Urothelium cell line (cell line): ENCODE measurements around the gene FBN3.
"Not testable (repeated sequence)": the region's sequence is repeated elsewhere in the genome, so short reads cannot be mapped to it uniquely, and the experiment has no call there.

ENCODE experiments used
- DNase-seq: peaks from one replicate; pipeline ENCODE4 v3.0.0; 2011; ENCODE audit warnings: low spot score, mixed read lengths
- FAIRE-seq: peaks from 2 replicates; lab custom pipeline; 2011; peaks lifted over from hg19 to GRCh38; lab: Jason Lieb, UNC

FBN3 gene

DNA sequence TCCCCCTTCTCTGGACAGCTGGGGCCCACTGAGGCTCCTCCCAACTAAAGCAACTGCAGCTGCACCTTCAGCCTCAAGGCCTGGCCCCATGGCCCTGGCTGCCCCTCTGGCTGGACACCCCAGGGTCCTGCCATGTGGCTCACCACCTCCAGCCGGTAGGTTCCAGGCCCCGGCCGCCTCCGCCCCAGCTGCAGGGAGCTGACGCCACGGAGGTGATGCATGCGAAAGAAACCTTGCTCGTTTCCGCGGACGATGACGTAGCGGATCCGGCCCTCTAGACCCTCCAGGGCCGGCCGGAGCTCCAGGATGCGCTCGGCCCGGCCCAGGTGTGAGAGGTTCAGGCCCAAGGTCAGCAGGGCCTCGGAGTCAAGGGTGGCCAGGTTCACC is 83.5 kb downstream of the FBN3 start:
- FAIRE-seq (no peak), DNase-seq (no peak)

DNA sequence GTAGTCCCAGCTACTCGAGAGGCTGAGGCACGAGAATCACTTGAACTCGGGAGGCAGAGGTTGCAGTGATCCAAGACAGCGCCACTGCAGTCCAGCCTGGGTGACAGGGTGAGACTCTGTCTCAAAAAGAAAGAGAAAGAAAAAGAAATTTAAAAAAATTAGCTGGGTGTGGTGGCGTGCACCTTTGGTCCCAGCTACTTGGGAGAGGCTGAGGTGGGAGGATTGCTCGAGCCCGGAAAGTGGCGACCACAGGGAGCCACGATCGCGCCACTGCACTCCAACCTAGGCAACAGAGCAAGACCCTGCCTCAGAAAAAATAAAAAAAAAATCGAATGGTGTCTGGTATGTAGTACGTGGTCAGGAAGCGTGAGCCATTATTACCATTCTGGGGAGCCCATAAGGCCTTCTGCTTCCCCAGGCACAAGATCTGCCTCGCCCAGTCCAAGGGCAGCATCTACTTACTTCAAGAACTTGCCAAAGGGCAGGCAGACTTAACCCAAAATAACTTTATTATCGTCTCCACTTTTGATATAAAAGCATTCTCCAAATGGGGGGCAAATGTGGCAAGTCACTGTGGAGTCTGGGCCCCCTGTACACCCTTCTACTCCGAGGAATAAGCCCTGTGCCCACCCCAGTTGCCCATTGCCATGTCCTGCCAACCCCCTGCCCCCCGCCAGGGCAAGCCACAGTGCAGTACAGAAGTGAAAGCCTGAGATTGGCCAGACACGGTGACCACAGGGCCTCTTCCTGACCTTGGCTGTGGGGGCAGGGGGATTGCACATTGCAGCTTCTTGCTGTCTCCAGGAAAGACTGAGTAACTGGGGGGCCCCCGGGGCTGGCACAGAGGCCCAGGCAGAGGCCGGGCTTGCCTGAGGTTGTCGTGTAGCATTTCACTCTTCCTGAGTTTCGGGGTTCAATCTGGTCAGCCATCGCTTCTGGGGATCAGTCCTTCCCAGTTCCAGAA is 84.2 kb downstream of the FBN3 start:
- FAIRE-seq (no peak), DNase-seq (no peak)

DNA sequence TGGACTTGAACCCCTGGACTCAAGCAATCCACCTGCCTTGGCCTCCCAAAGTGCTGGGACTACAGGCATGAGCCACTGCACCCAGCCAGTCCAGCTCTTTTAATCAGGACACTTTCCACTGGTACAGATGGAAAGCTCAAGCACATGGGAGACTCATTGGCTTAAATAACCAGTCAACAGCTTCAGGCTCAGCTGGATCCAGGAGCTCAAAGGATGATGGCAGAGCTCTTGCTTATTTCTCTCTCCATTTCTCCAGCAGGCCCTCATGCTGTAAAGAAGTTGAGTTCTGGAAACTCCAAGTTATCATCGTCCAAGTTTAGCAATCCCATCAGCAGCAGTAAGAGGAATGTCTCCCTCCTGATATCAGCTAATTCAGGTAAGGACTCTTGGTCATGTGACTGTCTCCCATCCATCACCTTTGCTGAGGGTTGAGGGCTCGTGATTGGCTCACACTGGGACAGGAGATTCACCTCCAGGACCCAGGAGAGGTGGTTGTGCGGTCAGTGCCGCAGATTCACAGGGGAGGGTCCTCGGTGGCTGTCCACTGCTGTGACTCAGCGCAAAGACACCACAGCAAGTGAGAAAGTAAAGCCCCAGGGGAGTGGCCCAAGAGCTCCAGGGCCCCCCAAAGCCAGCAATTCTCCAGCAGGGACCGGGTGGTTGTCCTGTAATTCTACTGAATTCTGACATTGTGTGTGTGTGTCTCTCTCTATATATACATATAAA is 91.7 kb downstream of the FBN3 start:
- DNase-seq (no peak), FAIRE-seq (no peak)

DNA sequence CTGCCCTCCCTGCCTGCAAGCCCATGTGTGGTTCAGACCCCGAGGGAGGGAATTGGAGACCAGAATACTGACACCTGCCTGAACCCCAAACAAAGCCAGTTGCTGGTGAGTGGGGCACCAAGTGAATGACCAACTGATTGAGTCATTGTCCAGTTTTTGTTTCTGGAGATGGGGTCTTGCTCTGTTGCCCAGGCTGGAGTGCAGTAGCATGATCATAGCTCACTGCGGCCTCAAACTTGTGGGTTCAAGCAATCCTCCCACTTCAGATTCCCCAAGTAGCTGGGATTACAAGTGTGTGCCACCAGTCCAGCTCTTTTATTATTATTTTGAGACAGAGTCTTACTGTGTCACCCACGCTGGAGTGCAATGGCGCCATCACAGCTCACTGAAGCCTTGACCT is 92.9 kb downstream of the FBN3 start:
- DNase-seq, result no peak
- no peak for FAIRE-seq

DNA sequence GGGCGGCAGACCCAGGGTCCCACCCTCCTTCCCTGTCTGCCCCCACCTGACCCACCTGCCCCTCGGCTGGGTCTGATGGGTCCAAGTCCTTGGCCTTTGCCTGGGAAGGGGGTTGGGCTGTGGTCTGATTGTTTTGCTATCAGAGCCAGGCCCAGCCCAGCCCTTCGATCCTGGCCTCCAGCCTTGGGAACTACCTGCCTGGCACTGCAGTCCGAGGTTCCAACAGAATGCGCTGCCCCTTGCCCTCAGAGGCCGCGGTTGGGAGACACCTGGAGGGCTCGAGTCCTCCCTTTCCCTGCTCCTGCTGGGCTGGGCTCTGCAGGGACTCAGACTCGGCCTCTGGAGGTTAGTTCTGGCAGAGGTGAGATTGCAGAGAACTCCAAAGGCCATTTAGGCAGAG is 95.2 kb downstream of the FBN3 start:
- FAIRE-seq, result no peak
- no peak for DNase-seq

DNA sequence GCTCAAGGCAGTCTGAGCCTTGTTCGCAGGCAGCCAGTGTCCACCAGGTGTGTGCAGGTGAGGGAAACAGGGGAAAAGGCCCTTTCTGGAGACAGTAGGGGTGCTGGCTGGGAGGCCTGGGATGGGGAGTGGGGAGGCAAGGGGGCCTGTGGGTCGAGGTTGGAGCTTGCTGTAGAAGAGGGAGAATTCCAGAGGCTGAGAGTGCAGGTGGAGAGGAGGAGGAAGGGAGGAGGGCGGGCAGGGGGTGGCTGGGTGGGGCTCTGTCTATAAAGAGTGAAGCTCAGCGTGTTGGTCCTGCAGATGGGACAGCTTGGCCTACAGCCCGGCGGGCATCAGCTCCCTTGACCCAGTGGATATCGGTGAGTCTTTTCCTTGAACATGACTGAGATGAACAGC is 96.9 kb downstream of the FBN3 start, which contains the start of gene CCL25:
Gene CCL25, plus strand, starts transcription at position 297 of the 396 bp plus-strand sequence. CDS start 290 bp downstream, outside the sequence.
- no peak for DNase-seq
- FAIRE-seq, result no peak

DNA sequence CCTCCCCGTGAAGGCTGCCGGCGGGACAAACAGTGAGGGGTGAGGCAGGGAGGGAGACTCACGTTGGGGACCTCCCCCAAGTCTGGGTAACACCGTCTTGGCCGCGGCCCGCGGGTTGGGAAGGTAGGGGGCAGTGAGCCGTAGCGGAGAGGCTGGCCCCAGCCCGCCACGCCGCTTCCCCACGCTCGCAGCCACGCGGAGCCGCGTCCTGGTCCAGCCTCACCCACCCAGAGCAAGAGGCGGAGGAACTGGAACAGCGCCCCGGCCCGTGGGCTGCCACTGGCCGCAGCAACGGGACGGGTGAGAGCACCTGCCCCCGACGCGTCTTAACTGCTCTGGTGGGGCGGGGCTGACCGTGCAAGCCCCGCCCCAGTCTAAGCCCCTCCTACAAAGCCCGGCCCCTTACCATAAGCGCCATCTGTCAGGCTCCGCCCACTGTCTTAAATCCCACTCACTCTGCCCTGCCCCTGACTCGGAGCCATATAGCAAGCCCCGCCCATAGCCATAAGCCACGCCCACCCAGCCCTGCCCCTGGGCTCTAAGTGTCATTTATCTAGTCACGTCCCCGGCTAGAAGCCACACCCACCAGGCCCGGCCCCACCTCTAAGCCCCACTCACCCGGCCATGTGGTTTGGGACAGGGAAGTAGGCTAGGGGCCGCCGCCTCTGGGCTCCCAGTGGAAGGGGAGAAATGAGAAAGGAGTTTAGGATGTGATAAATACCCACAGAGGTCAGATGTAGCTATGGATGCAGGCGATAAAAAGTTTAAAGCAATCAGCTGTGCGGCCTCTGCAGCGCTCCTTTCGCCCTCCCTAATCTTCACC is 98.9 kb downstream of the FBN3 start:
- FAIRE-seq (no peak), DNase-seq (no peak)

DNA sequence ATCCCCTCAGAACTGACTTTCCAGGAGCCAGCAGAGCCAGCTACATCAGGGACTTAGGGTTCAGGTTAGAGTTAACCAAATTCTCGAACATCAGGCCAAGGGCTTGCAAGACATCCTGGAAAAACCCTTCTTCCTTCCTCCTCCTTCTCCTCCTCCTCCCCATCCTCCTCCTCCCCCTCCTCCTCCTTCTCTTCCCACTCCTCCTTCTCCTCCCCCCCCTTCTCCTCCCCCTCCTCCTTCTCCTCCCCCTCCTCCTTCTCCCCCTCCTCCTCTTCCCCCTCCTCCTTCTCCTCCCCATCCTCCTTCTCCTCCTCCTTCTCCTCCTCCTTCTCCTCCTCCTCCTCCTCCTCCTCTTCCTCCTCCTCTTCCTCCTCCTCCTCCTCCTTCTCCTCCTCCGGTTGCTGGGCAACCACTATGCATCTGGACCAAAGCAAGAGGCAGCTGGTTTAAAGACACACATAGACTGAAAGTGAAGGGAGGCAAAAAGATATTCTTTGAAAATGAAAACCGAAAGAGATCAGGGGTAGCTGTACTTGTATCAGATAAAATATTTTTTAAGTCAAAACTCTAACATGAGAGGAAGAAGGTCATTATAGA is 102.7 kb downstream of the FBN3 start:
- DNase-seq (no peak), FAIRE-seq (no peak)

DNA sequence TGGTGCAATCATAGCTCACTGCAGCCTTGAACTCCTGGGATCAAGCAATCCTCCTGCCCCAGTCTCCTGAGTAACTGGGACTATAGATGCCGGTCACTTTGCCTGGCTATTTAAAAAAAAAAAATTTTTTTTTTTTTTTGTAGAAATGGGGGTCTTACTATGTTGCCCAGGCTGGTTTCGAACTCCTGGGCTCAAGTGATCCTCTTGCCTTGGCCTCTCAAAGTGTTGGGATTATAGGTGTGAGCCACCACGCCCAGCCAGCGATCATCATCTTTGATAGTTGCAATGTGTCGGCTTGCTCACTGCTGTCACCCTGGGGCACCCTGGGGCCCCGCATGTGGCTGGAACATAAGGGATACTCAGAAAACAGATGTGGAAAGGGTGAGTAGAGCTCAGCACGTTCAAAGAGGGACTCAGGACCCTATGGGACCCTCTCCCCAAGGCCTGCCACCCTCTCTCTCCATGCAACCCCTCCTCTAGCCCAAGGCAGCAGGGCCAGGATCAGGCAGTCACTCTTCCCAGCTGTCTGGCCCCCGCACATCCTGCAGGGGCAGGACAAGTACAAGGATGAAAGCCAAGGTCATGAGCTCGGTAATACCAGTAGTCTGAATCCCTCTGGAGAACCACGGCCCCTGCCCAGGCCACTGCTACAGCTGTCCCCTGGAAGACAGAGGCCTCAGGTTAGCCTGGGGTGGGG is 103.4 kb downstream of the FBN3 start:
- FAIRE-seq, result no peak
- no peak for DNase-seq

DNA sequence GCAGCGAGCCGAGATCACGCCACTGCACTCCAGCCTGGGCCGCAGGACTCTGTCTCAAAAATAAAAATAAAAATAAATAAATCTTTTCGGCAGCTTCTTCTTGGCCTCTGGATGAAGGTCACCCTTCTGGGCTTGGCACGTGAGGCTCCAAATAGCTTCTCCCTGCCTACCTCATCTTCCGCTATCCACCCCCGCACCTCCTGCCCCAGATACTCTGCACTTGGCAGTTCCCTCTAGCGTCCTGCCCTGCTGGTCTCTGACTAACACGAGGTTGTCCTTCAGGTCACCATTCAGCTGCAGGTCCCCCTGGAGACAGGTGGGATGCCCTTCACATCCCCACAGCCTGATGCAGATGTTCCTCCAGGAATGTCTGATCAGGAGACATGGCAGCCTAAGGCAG is 105.4 kb downstream of the FBN3 start:
- DNase-seq, result no peak
- no peak for FAIRE-seq

DNA sequence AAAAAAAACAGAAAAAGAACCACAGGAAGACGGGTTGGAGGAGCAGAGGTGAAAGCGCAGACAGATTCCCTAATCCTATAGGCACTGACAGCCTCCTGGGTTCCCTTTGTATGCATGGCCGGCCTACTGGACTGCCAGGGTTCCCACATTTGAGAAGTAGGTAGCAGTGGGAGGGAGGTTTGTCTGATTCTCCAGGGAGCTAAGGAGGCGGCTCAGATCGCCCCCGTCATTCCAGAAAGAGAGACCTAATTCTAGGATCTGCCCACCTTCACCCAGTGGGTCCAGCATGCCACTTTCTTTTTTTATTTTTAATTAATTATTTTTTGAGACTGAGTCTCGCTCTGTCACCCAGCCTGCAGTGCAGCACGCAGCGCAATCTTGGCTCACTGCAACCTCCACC is 106.5 kb downstream of the FBN3 start:
- FAIRE-seq, result no peak
- DNase-seq, result no peak

DNA sequence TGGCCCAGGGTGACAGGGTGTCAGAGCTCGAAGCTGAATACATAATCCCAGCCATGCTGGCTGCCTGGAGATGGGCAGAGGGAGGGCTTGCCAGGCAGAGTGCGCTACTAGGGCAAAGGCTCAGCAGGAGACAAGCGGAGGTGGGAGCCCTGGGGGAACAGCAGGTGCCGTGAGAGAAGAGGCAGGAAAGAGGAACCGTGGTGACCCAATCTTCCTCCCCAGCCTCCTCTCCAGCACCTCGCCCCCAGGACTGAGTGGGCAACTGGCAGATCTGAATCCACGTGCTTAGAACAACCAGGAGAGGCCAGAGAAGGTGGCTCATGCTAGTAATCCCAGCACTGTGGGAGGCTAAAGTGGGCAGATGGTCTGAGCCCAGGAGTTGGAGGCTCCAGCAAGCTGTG is 107.9 kb downstream of the FBN3 start:
- DNase-seq (no peak), FAIRE-seq (no peak)

DNA sequence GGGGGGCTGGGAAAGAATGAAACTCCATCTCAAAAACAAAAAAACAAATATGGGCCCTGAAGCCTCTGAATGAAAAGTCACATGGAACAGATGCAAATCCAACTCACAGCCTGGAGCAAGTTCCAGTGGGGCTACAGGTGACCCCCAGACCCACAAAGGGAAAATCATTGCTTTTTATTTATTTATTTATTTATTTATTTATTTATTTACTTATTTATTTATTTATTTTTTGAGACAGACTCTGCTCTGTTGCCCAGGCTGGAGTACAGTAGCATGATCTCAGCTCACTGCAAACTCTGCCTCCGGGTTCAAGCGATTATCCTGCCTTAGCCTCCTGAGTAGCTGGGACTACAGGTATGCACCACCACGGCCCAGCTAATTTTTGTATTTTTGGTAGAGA is 110.2 kb downstream of the FBN3 start:
- FAIRE-seq, result no peak
- DNase-seq, result no peak

DNA sequence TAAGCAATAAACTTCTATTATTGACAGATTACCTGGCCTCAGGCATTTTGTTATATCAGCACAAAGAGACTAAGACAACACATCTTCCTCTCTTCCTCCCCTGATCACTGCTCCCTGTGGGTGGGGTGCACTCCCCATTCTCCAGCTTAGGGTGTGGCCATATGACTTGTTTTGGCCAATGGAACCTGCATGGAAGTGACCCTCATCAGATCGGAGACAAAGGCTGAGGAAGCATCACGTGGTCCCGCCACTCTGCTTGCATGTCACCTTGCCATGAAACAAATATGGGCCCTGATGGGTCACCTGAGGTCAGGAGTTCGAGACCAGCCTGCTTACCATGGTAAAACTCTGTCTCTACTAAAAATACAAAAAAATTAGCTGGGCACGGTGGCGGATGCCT is 110.6 kb downstream of the FBN3 start:
- no peak for FAIRE-seq
- DNase-seq, result no peak

DNA sequence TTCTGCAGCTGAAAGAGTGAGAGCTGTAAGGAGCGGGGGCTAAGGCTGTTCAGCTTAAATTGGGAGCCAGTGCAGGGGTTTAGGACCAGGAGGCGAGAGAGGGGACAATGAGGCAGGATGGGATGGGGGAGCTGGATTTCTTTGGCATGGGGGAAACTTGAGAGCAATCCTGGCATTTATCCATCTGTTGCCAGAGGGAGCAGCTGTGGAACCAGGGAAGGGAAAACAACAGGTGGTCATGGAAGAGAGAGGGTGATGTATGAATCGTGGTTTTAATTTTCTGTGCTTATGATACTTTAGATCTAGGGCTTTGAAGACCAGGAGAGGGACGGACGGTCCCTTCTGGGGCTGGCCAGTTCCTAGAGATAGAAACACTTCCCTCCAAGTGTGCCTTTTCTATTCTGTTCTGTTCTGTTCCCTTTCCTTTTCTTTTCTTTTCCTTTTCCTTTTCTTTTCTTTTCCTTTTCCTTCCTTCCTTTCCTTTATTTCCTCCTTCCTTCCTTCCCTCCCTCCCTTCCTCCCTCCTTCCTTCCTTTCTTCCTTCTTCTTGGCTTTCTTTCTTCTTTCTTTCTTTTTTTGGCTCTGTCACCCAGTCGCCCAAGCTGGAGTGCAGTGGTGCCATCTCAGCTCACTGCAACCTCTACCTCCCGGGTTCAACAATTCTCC is 112.8 kb downstream of the FBN3 start:
- FAIRE-seq (no peak), DNase-seq (no peak)

DNA sequence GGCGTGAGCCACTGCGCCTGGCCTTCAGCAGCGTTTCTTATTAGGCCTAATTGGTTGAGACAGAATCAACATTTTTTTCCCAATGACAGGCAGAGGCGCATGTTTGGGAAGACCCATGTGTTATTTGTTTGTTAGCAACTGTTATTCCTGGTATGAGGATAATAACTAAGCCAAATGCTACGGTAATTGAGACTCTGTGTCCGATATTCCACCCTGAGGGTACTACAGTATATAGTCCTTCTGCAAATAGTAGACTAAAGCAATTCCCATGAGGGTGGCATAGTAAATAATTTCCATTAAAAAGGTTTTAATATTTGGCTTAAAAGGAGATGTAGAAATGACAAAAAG is 115.2 kb downstream of the FBN3 start:
- no peak for FAIRE-seq
- DNase-seq, result no peak

DNA sequence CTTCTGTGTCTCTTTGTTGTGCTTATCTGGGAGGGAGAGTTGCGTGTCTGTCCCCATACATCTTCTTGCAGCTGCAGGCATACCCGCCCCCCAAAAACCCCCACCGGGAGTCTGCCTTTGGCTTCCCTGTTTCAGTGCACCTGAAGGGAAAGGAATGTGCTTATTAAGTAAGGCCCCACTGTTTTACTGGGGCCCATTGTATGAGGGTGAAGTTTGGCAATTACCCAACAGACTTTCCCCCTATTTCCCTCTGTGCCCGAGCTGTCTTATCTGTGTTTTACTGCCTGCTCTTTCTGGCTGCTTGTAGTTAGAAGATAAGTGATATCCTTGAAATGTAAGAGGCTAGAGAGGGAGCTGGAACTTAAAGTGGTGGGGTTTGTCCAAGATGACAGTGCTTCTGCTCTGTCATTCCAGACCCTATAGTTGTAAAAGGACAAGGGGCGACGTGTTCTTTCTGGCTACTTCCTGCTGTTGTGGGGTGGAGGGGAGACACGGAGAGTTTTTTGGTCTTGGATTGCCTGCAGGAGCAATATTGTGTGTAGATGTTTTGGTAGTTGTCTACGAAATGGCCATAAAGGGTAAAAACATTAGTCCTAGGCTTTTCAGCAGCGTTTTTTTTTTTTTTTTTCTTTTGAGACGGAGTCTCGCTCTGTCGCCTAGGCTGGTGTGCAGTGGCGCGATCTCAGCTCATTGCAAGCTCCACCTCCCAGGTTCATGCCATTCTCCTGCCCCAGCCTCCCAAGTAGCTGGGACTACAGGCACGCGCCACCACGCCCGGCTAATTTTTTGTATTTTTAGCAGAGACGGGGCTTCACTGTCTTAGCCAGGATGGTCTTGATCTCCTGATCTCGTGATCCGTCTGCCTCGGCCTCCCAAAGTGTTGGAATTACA is 115.9 kb downstream of the FBN3 start:
- not testable (repeated sequence) for DNase-seq, FAIRE-seq

DNA sequence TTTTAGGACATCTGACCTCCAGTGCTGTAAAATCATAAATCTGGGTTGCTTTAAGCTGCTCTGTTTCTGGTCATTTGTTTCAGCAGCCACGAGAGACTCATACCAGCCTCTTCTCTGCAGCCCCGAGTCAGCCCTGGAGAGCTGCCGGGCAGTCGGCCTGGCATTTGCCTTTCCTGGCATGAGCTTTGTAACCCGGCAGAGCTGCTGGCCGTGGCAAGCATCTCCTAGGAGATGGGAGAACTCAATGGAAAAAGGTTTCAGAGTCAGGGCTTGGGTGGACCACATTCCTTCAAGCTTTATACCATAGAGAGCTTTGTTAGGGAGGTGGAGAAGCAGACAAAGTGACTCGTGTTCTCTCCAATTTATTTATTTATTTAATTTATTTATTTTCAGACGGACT is 118.4 kb downstream of the FBN3 start:
- no peak for DNase-seq
- no peak for FAIRE-seq
